HG03196 (cell line): ENCODE results near the gene OR2C1.

Source experiments
- ATAC-seq: cut with Tn5 transposase; IDR thresholded peaks from one replicate; pipeline ENCODE4 v1.9.1; 2021; ENCODE audit not compliant: unreplicated experiment

Gene OR2C1

GRCh38 chr16:3355589-3355988 lies at the start of gene OR2C1:
Gene OR2C1, plus strand, starts transcription at chr16:3355889. Its CDS starts 52 bp downstream, at chr16:3355941.
- no peak for ATAC-seq

- no peak for ATAC-seq
Observed at GRCh38 chr16:3306078-3306477, 49.6 kb upstream of the OR2C1 start.

DNA sequence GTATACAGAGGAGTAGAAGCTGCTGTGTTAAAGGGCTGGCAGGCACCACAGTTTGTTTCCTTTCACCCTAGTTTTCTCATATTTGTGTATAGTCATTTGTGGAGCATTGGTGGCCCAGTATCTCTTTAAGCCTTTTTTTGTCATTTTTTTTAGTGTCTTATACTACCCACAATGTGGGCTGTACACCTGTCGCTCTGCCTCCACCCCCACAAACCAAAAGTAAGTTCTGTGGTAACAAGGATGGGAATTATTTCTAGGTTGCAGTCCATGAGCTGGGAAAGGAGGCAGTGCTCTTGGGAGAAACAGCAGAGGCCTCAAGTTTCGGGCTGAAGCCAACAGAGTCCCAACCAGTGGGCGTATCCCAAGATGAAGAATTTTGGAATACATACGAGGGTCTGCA lies 44.2 kb upstream of the OR2C1 start:
- ATAC-seq, result no peak

DNA sequence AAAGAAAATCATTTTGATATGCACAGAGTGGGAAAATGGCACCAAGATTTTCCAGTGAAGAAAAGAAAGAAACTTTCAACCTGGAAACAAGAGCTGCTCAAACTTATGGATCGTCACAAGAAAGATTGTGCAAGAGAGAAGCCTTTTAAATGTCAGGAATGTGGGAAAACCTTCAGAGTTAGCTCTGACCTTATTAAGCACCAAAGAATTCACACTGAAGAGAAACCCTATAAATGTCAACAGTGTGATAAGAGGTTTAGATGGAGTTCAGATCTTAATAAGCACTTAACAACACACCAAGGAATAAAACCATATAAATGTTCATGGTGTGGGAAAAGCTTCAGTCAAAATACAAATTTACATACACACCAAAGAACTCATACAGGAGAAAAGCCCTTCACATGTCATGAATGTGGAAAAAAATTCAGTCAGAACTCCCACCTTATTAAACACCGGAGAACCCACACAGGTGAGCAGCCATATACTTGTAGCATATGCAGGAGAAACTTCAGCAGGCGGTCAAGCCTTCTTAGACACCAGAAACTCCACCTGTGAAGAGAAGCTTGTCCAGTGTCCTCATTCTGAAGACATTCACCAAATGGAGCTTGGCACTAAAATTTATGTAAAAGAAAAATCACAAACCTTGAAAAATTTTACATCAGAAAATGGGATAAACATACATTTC lies 38.2 kb upstream of the OR2C1 start:
- ATAC-seq, result no peak

DNA sequence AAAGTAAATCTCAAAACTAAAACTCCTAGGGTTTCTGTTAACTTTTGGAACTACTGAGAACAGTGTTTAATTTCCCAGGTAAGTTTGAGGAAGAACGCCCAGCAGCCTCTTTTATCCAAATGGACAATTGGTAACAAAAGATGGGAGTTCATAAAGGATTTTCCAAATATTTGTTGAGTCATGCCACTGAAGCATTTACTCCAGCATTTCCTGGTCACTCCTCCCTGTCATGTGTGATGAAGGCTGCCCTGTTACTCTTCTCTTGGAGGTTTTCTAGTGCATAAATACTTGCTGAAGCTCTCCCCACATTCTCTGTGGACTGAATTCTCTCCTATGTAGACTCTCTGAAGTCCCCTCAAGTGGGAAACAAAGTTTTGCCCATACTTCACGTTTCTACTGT lies 33.9 kb upstream of the OR2C1 start:
- no peak for ATAC-seq

GRCh38 chr16:3327514-3327913 lies 28.2 kb upstream of the OR2C1 start:
- no peak for ATAC-seq

GRCh38 chr16:3328104-3328503 lies 27.6 kb upstream of the OR2C1 start:
- ATAC-seq, result no peak

- ATAC-seq, result no peak
Observed at GRCh38 chr16:3328643-3329042, 27.0 kb upstream of the OR2C1 start.

DNA sequence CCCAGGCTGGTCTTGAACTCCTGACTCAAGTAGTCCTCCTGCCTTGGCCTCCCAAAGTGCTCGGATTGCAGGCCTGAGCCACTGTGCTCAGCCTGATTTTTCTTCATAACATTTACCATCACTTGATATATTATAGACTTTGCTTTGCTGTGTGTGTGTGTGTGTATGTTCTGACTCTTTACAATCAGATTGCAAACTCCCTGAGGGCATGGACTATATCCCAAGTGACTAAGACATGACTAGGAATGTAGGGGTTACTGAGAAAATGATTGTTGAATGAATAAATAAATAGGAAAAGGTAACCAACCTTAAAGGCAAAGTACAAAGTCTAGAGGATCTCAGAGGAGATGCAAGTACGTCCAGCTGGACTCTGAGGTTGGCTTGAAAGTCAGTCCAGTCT lies 9.6 kb upstream of the OR2C1 start:
- ATAC-seq, result no peak

DNA sequence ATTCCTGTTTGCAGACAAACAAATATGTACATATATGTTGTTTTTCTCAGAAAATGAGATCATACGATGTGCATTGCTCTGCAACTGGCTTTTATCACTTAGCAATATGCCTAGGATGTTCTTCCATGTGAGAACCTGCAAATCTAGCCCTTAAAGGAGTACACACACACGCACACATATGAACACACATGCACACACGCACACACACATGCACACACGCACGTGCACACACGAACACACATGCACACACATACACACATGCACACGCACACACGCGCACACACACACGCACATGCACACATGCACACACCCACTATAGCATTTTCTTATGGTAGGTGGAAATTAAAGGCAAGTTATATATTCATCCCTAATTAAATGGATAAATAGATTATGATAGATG lies 8.1 kb upstream of the OR2C1 start:
- no peak for ATAC-seq

DNA sequence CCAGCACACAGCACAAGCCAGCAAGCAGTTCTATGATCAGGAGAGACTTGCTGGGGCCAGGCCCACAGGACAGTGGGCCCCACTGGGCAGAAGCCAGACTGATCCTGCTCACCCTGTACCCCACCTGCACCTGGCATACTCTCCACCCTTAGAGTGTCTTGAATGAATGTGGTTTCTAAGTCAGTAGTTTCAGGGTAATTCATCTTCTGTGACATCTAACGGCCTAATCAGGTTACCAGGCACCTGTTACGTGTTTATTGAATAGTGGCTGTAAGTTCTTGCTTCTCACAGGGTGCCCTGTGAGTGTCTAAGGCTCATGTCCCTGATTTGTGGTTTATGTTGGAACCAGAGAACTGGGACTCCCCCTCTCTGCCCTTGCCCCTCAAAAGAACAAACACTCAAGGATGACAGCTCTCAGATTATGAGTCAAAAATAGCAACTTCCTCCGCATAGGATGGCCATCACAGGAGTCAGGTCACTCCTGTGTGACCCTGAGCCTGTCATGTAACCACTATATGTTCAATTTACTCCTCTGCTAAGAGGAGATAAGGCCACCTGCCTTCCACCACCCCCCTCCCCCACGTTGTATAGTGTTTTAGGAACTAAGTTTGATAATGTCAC lies 7.0 kb upstream of the OR2C1 start:
- no peak for ATAC-seq

GRCh38 chr16:3349175-3349574 lies 6.5 kb upstream of the OR2C1 start:
- ATAC-seq, result no peak

DNA sequence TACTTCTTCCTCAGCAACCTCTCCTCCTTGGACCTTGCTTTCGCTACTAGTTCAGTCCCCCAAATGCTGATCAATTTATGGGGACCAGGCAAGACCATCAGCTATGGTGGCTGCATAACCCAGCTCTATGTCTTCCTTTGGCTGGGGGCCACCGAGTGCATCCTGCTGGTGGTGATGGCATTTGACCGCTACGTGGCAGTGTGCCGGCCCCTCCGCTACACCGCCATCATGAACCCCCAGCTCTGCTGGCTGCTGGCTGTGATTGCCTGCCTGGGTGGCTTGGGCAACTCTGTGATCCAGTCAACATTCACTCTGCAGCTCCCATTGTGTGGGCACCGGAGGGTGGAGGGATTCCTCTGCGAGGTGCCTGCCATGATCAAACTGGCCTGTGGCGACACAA lies 429 bp downstream of the OR2C1 start:
- no peak for ATAC-seq

DNA sequence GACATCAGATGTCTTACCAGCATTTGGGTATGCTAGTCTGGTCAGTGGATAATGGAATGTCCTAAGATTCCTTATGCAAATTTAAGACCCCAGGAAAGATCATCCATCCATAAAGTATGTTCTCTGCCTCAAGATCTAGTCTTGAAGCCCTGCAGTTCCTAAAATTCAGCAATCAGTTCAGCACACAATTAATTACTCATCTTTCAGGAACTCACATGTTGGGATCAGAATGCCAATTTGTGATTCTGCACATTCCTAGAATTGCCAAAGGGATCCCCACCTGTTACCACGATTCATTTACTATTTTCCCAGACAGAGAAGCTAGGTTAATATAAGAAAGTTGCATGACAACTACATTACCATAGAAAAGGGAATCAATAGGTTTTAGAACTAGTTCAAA lies 3.2 kb downstream of the OR2C1 start:
- no peak for ATAC-seq

GRCh38 chr16:3362931-3363330 lies 7.2 kb downstream of the OR2C1 start:
- no peak for ATAC-seq

DNA sequence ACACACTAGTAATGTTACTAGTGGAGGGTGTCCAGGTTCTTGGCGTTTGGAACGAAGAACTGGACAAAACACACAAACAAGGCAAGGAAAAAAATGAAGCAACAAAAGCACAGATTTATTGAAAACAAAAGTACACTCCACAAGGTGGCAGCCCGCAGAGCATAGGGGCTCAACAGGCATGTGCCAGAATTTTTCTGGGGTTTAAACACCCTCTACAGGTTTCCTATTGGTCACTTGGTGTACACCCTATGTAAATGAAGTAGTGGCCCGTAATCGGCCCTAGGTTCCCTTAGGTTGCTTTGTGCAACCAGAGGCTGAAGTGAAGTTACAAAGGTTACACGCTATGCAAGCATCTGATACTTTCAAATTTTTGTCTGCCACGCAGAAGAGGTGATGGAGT lies 8.1 kb downstream of the OR2C1 start:
- ATAC-seq, result no peak

- ATAC-seq, result no peak
Observed at GRCh38 chr16:3364774-3365427, 9.2 kb downstream of the OR2C1 start.

GRCh38 chr16:3369073-3369472 lies 13.4 kb downstream of the OR2C1 start:
- no peak for ATAC-seq

GRCh38 chr16:3375680-3376079 lies 20.0 kb downstream of the OR2C1 start:
- no peak for ATAC-seq

DNA sequence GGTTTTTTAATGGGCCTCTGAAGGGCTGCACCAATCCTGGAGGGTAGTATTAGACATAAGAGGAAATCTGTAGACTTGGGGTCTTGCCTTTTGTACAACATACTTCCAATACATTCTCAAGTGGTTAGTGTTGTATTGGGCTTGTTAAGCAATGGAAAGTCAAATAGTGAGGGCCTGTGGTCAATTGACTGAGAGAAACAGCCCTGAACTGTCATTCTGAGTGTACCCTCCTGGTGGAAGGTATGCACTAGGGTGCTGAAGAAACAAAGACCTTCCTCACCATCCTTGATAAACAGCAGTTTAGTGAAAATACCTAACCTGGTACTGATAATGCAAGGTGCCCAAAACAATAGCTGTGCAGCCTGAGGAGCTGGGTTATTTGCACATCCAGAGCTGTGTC lies 22.2 kb downstream of the OR2C1 start:
- ATAC-seq, result no peak

GRCh38 chr16:3383045-3383448 lies 27.4 kb downstream of the OR2C1 start:
- ATAC-seq, result no peak

DNA sequence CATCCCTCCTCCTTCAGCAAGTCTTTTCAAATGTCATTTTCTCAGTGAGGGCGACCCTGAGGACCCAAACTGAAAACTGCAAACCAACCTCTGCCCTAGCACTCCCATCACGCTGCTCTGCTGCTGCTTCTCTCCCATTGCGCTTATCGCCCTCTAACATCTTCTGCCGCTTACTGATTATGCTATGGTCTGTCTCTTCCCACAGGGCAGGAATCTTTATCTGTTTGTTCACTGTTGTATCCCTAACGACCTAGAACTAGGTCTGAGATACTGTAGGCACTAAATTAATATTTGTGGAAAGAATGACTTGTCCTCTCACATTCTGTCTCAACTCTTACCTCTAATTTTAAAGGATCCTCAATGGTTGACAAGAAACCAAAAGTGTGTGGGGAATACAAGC lies 32.6 kb downstream of the OR2C1 start:
- ATAC-seq, result no peak
